AG09309 (cell line): ENCODE measurements around the gene PHF2.

Experiments used
- DNase-seq: peaks from one replicate; pipeline ENCODE4 v3.0.0-alpha.2; 2010; ENCODE audit warnings: low read depth
- H3K4me3 ChIP-seq: 2 replicates; pipeline ENCODE4 v1.5.1; 2011; ENCODE audit warnings: mild to moderate bottlenecking, low read depth, low read length, moderate library complexity; ENCODE audit not compliant: control insufficient read depth
- CTCF ChIP-seq: IDR thresholded peaks from 2 replicates; pipeline ENCODE4 v1.5.1; 2011; ENCODE audit warnings: mild to moderate bottlenecking, low read depth, low read length, inconsistent platforms; ENCODE audit not compliant: insufficient read depth, control insufficient read depth; ENCODE audit errors: missing control alignments

Gene PHF2

GRCh38 chr9:93576258-93577077 lies at the start of gene PHF2:
Gene PHF2, plus strand, starts transcription at chr9:93576584. Its CDS starts 190 bp downstream, at chr9:93576774.
- no peak for TF ChIP-seq CTCF
- H3K4me3 ChIP-seq: peak within 1 kb of the TSS; percentile 81
- no peak for DNase-seq

- no peak overlapping the region for H3K4me3 ChIP-seq
- no peak for TF ChIP-seq CTCF
- DNase-seq: no peak
These were observed 45.0 kb upstream of the PHF2 start for GRCh38 chr9:93531374-93531773.

GRCh38 chr9:93532141-93532540 lies 44.2 kb upstream of the PHF2 start:
- DNase-seq: no peak
- H3K4me3 ChIP-seq: no peak overlapping the region
- no peak for TF ChIP-seq CTCF

GRCh38 chr9:93533863-93534262 lies 42.5 kb upstream of the PHF2 start:
- no peak for DNase-seq
- no peak for TF ChIP-seq CTCF
- no peak overlapping the region for H3K4me3 ChIP-seq

- H3K4me3 ChIP-seq: no peak overlapping the region
- DNase-seq: no peak
- TF ChIP-seq CTCF: no peak
These were observed 40.2 kb upstream of the PHF2 start for GRCh38 chr9:93536167-93536566.

- no peak for TF ChIP-seq CTCF
These were observed 39.5 kb upstream of the PHF2 start for GRCh38 chr9:93536874-93537273.

GRCh38 chr9:93540305-93540704 lies 36.1 kb upstream of the PHF2 start:
- no peak for DNase-seq
- no peak for TF ChIP-seq CTCF
- no peak overlapping the region for H3K4me3 ChIP-seq

More at GRCh38 chr9:93536874-93537273, 39.5 kb upstream of the PHF2 start:
- H3K4me3 ChIP-seq: no peak overlapping the region
- DNase-seq: no peak
